NCI-H2171 treated with DMSO at 0.1 percent for 48 hours (cell line): ENCODE measurements around the gene DDX6.
"Not testable (repeated sequence)": the region's sequence is repeated elsewhere in the genome, so short reads cannot be mapped to it uniquely, and the experiment has no call there.

Source experiments
- DNase-seq: peaks from one replicate; lab custom pipeline; 2025; lab: John Stamatoyannopoulos, UW

Gene DDX6

GRCh38 chr11:118744046-118744445 lies 46.9 kb downstream of the DDX6 start:
- peak; percentile 61 for DNase-seq

GRCh38 chr11:118742304-118742703 lies 48.7 kb downstream of the DDX6 start:
- DNase-seq, result peak; percentile 26

GRCh38 chr11:118740892-118741291 lies 50.1 kb downstream of the DDX6 start:
- DNase-seq, result no peak

GRCh38 chr11:118735203-118735602 lies 55.8 kb downstream of the DDX6 start:
- DNase-seq, result no peak

GRCh38 chr11:118734031-118734430 lies 56.9 kb downstream of the DDX6 start:
- no peak for DNase-seq

GRCh38 chr11:118729753-118730152 lies 61.2 kb downstream of the DDX6 start:
- DNase-seq, result not testable (repeated sequence)

GRCh38 chr11:118728112-118728511 lies 62.9 kb downstream of the DDX6 start:
- DNase-seq, result not testable (repeated sequence)

- DNase-seq, result not testable (repeated sequence)
Measured at GRCh38 chr11:118727721-118728066, 63.3 kb downstream of the DDX6 start.

- not testable (repeated sequence) for DNase-seq
Measured at GRCh38 chr11:118727001-118727720, 63.8 kb downstream of the DDX6 start.

- not testable (repeated sequence) for DNase-seq
Measured at GRCh38 chr11:118721478-118722015, 69.4 kb downstream of the DDX6 start.

- not testable (repeated sequence) for DNase-seq
Measured at GRCh38 chr11:118720740-118721139, 70.2 kb downstream of the DDX6 start.

- not testable (repeated sequence) for DNase-seq
Measured at GRCh38 chr11:118720078-118720477, 70.9 kb downstream of the DDX6 start.

- not testable (repeated sequence) for DNase-seq
Measured at GRCh38 chr11:118718562-118718961, 72.4 kb downstream of the DDX6 start.

- not testable (repeated sequence) for DNase-seq
Measured at GRCh38 chr11:118717733-118718132, 73.2 kb downstream of the DDX6 start.

GRCh38 chr11:118717221-118717620 lies 73.7 kb downstream of the DDX6 start:
- DNase-seq, result not testable (repeated sequence)

GRCh38 chr11:118715837-118716260 lies 75.1 kb downstream of the DDX6 start:
- peak; percentile 14 for DNase-seq

GRCh38 chr11:118715245-118715831 lies 75.6 kb downstream of the DDX6 start:
- DNase-seq, result no peak

- no peak for DNase-seq
Measured at GRCh38 chr11:118714816-118715215, 76.1 kb downstream of the DDX6 start.

GRCh38 chr11:118714416-118714815 lies 76.5 kb downstream of the DDX6 start:
- not testable (repeated sequence) for DNase-seq

- DNase-seq, result no peak
Measured at GRCh38 chr11:118708296-118708695, 82.7 kb downstream of the DDX6 start.

GRCh38 chr11:118706546-118706825 lies 84.5 kb downstream of the DDX6 start:
- DNase-seq, result no peak

GRCh38 chr11:118705791-118706545 lies 85.0 kb downstream of the DDX6 start:
- DNase-seq, result no peak
